IMR-90 (cell line): ENCODE measurements around the gene WBP2NL. TPM values are rescaled to one million over a fixed set of nuclear protein-coding genes. Genes with fewer than 3 reads are reported as not detected.

ENCODE experiments used
- ATAC-seq: fragments of 200-7000 bp; cut with Tn5 transposase; 2 replicates; pipeline ENCODE4 v1.9.1; 2020; ENCODE audit warnings: low read depth, mild to moderate bottlenecking, moderate library complexity
- BruUV-seq: library from RNA; stranded (reverse); fragments of 400-500 nt; replicated peaks from 2 replicates; lab custom pipeline; 2021; lab: Mats Ljungman, UMichigan
- CTCF ChIA-PET: fragments of 300-600 bp; formaldehyde crosslinking; extraction: SDS; loops from one replicate; lab custom pipeline; 2021; ENCODE audit warnings: antibody characterized with exemption; lab: Yijun Ruan, JAX
- POLR2A ChIA-PET: fragments of 300-600 bp; sonication (Branson Sonifier 250); formaldehyde crosslinking; loops from one replicate; lab custom pipeline; 2022; ENCODE audit warnings: antibody characterized with exemption; ENCODE audit not compliant: unreplicated experiment; lab: Charles Lee
- DNase-seq: peaks from one replicate; pipeline ENCODE4 v3.0.0; 2013
- H2AFZ ChIP-seq: replicated peaks from 2 replicates; pipeline ENCODE3; 2013; ENCODE audit warnings: low read length, mild to moderate bottlenecking; ENCODE audit not compliant: poor library complexity
- H2AK5ac ChIP-seq: 2 replicates; pipeline ENCODE4 v1.6.1; 2013; ENCODE audit warnings: low read depth, low read length, inconsistent platforms
- H2AK9ac ChIP-seq: replicated peaks from 2 replicates; pipeline ENCODE3; 2013; ENCODE audit warnings: mild to moderate bottlenecking, low read depth, low read length, moderate library complexity; ENCODE audit not compliant: poor library complexity
- H2BK120ac ChIP-seq: 2 replicates; pipeline ENCODE4 v1.6.1; 2013; ENCODE audit warnings: low read depth, low read length, inconsistent platforms
- H2BK15ac ChIP-seq: 3 replicates; pipeline ENCODE4 v1.6.1; 2013; ENCODE audit warnings: low read depth, low read length, inconsistent platforms
- H2BK20ac ChIP-seq: 2 replicates; pipeline ENCODE4 v1.6.1; 2013; ENCODE audit warnings: low read depth, mild to moderate bottlenecking, inconsistent platforms, low read length, moderate library complexity
- H2BK5ac ChIP-seq: 2 replicates; pipeline ENCODE4 v1.6.1; 2013; ENCODE audit warnings: mild to moderate bottlenecking, low read depth, low read length, inconsistent platforms; ENCODE audit not compliant: poor library complexity, severe bottlenecking
- H3K14ac ChIP-seq: replicated peaks from 2 replicates; pipeline ENCODE4 v1.6.1; 2013; ENCODE audit warnings: low read depth, low read length, inconsistent platforms
- H3K18ac ChIP-seq: 2 replicates; pipeline ENCODE4 v1.6.1; 2013; ENCODE audit warnings: low read depth, low read length, control low read depth
- H3K23ac ChIP-seq: 2 replicates; pipeline ENCODE4 v1.6.1; 2013; ENCODE audit warnings: low read depth, low read length, inconsistent platforms
- H3K27ac ChIP-seq: 2 replicates; pipeline ENCODE4 v1.5.1; 2013; ENCODE audit warnings: mild to moderate bottlenecking, control low read depth, low read length; ENCODE audit not compliant: insufficient read depth
- H3K27me3 ChIP-seq: 2 replicates; pipeline ENCODE4 v1.6.1; 2013; ENCODE audit warnings: low read length; ENCODE audit not compliant: control insufficient read depth, insufficient read depth
- H3K36me3 ChIP-seq: 2 replicates; pipeline ENCODE4 v1.6.1; 2013; ENCODE audit warnings: low read length, mixed read lengths; ENCODE audit not compliant: control insufficient read depth, insufficient read depth
- H3K4ac ChIP-seq: 2 replicates; pipeline ENCODE4 v1.6.1; 2013; ENCODE audit warnings: low read depth, low read length, inconsistent platforms
- H3K4me1 ChIP-seq: 2 replicates; pipeline ENCODE4 v1.6.1; 2013; ENCODE audit warnings: low read length, mixed read lengths; ENCODE audit not compliant: control insufficient read depth, insufficient read depth
- H3K4me2 ChIP-seq: 2 replicates; pipeline ENCODE4 v1.6.1; 2013; ENCODE audit warnings: low read depth, mild to moderate bottlenecking, control low read depth, low read length, moderate library complexity
- H3K4me3 ChIP-seq: 2 replicates; pipeline ENCODE4 v1.5.1; 2013; ENCODE audit warnings: low read depth, mild to moderate bottlenecking, control low read depth, low read length, moderate library complexity; ENCODE audit not compliant: insufficient read depth
- H3K56ac ChIP-seq: 2 replicates; pipeline ENCODE4 v1.6.1; 2013; ENCODE audit warnings: low read length, inconsistent platforms; ENCODE audit not compliant: insufficient read depth; ENCODE audit errors: extremely low read depth
- H3K79me1 ChIP-seq, 2 experiments: 2 replicates each; pipeline ENCODE4 v1.6.1; 2013; ENCODE audit warnings: low read length in 2 of 2, inconsistent platforms in 1 of 2, low read depth in 1 of 2
- H3K9ac ChIP-seq: 2 replicates; pipeline ENCODE4 v1.6.1; 2013; ENCODE audit warnings: low read depth, low read length, control low read depth
- H3K9me1 ChIP-seq: 2 replicates; pipeline ENCODE4 v1.6.1; 2013; ENCODE audit warnings: low read length, inconsistent platforms; ENCODE audit not compliant: insufficient read depth
- H3K9me3 ChIP-seq: 2 replicates; pipeline ENCODE4 v1.6.1; 2013; ENCODE audit warnings: low read length; ENCODE audit not compliant: control insufficient read depth, insufficient read depth
- H4K20me1 ChIP-seq: 2 replicates; pipeline ENCODE4 v1.6.1; 2013; ENCODE audit warnings: low read length, inconsistent platforms; ENCODE audit not compliant: insufficient read depth
- H4K5ac ChIP-seq: 2 replicates; pipeline ENCODE4 v1.6.1; 2013; ENCODE audit warnings: mild to moderate bottlenecking, low read depth, low read length, control low read depth
- H4K8ac ChIP-seq, 2 experiments: 2 replicates each; pipeline ENCODE4 v1.6.1; 2013; ENCODE audit warnings: low read depth in 2 of 2, low read length in 2 of 2, control low read depth in 1 of 2, inconsistent platforms in 1 of 2
- H4K91ac ChIP-seq: 2 replicates; pipeline ENCODE4 v1.6.1; 2013; ENCODE audit warnings: low read depth, low read length, inconsistent platforms; ENCODE audit not compliant: insufficient read depth
- BHLHE40 ChIP-seq: fragments of 150-350 bp; IDR thresholded peaks from 2 replicates; pipeline ENCODE4 v1.6.1; 2016; ENCODE audit warnings: mild to moderate bottlenecking, low read depth, low read length
- CEBPB ChIP-seq: IDR thresholded peaks from 2 replicates; pipeline ENCODE4 v1.6.1; 2012; ENCODE audit warnings: low read depth, low read length, improper control_type of control experiment
- CHD1 ChIP-seq: IDR thresholded peaks from 2 replicates; pipeline ENCODE4 v1.6.1; 2012; ENCODE audit warnings: low read depth, low read length, improper control_type of control experiment
- FOS ChIP-seq: fragments of 150-350 bp; IDR thresholded peaks from 2 replicates; pipeline ENCODE4 v1.6.1; 2016; ENCODE audit warnings: low read depth, low read length
- MAFK ChIP-seq: IDR thresholded peaks from 2 replicates; pipeline ENCODE4 v1.6.1; 2012; ENCODE audit warnings: low read depth, low read length, improper control_type of control experiment
- MAZ ChIP-seq: IDR thresholded peaks from 2 replicates; pipeline ENCODE4 v1.6.1; 2012; ENCODE audit warnings: low read depth, mild to moderate bottlenecking, low read length, improper control_type of control experiment, moderate library complexity, borderline replicate concordance
- MXI1 ChIP-seq: IDR thresholded peaks from 2 replicates; pipeline ENCODE4 v1.6.1; 2012; ENCODE audit warnings: low read depth, mild to moderate bottlenecking, low read length, moderate library complexity, borderline replicate concordance
- NFE2L2 ChIP-seq: fragments of 150-350 bp; IDR thresholded peaks from 2 replicates; pipeline ENCODE4 v1.6.1; 2016; ENCODE audit warnings: low read depth, mild to moderate bottlenecking, low read length
- POLR2A ChIP-seq: IDR thresholded peaks from 2 replicates; pipeline ENCODE4 v1.6.1; 2012; ENCODE audit warnings: mild to moderate bottlenecking, low read depth, low read length
- RAD21 ChIP-seq: IDR thresholded peaks from 2 replicates; pipeline ENCODE4 v1.6.1; 2012; ENCODE audit warnings: low read length, improper control_type of control experiment
- RCOR1 ChIP-seq: IDR thresholded peaks from 2 replicates; pipeline ENCODE4 v1.6.1; 2012; ENCODE audit warnings: mild to moderate bottlenecking, low read length, improper control_type of control experiment; ENCODE audit not compliant: insufficient replicate concordance
- RFX5 ChIP-seq: IDR thresholded peaks from 2 replicates; pipeline ENCODE4 v1.8.0; 2012; ENCODE audit warnings: low read depth, mild to moderate bottlenecking, low read length, moderate library complexity
- SMC3 ChIP-seq: fragments of 150-350 bp; IDR thresholded peaks from 2 replicates; pipeline ENCODE4 v1.6.1; 2016; ENCODE audit warnings: low read depth, mild to moderate bottlenecking, antibody characterized with exemption, low read length, moderate library complexity
- WGBS, 2 experiments: methylation state at CpG; one replicate each; pipeline versions ENCODE4 v1.1.5 to v1.1.7; 2013; ENCODE audit warnings: missing lambda C conversion rate in 2 of 2; ENCODE audit not compliant: insufficient read length in 1 of 2; ENCODE audit errors: extremely low coverage in 2 of 2; 5-methylcytosine and 5-hydroxymethylcytosine counted together
- dilution Hi-C: fragments of 300-500 bp; cut with HindIII; formaldehyde crosslinking; loops from one replicate; pipeline ENCODE4 v1.14.3; 2018; ENCODE audit warnings: low sequenced_read_pairs; ENCODE audit not compliant: unreplicated experiment
- in situ Hi-C: fragments of 300-500 bp; cut with MboI; formaldehyde crosslinking; loops from 3 replicates; pipeline ENCODE4 v1.14.3; 2019; ENCODE audit warnings: low sequenced_read_pairs, inconsistent platforms, mixed read lengths
- intact Hi-C: fragments of 100-400 bp; cut with micrococcal nuclease; formaldehyde crosslinking; loops from 2 replicates; pipeline ENCODE4 v1.10.0; 2022
- polyA plus RNA-seq, 3 experiments: library from polyadenylated mRNA; depleted of rRNA; stranded (reverse); fragments of >200 nt; gene quantifications; 2 replicates each; pipeline ENCODE4 v1.2.3, GENCODE V29; 2012; ENCODE audit warnings: low replicate concordance in 1 of 3
- total RNA-seq: library from RNA; depleted of rRNA; stranded (reverse); fragments of >200 nt; gene quantifications from 2 replicates; pipeline ENCODE4 v1.2.3, GENCODE V29; 2012
- TF ChIP-seq, protein P1 (sequence below): fragments of 150-350 bp; IDR thresholded peaks from 2 replicates; pipeline ENCODE4 v1.6.1; 2017; ENCODE audit warnings: mild to moderate bottlenecking, antibody characterized with exemption, low read length, low read depth
- TF ChIP-seq, protein P2 (sequence below): fragments of 150-350 bp; IDR thresholded peaks from 2 replicates; pipeline ENCODE4 v1.6.1; 2016; ENCODE audit warnings: low read depth, mild to moderate bottlenecking, low read length, moderate library complexity, borderline replicate concordance
- TF ChIP-seq, protein P3 (sequence below): conservative IDR thresholded peaks from 2 replicates; pipeline ENCODE4 v1.5.1; 2012; ENCODE audit warnings: mild to moderate bottlenecking, low read depth, low read length, improper control_type of control experiment

The WBP2NL gene
- total and polyA plus RNA-seq, 2 of the 4 experiments (the other 2 are of a cell fraction) = not detected

DNA sequence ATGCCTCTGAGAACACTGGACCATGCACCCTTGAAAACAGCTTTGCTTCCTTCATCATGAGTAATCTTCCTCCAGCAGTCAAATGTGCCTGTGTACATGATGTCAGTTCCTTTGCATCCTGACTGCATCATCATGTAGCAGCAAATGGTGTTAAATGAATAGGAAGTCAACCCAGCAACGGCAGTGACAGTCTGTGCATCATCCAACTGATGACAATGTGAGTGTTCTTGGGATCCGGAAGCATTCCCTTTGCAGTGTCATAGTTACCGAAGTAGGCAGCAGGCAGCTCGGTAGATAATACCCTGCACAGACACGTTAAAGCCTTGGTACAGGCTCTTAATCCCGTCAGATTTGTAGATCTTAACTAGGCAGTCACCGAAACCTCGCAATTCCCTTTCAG, 2.5 kb downstream of the WBP2NL start:
- H3K56ac ChIP-seq = no peak overlapping the region
- 67% methylated on average over 4 of the region's 8 CpGs; no CpG with 5 or more reads in 1 of the 2 experiments for WGBS, 2 experiments
- H4K8ac ChIP-seq = no peak overlapping the region
- in situ Hi-C loops = no loop called here
- no peaks in the 10 kb centered on the region; the same call in 1 of the 2 replicates for H3K9me1 ChIP-seq
- TF ChIP-seq BHLHE40 = no peak
- TF ChIP-seq, protein P1, sequence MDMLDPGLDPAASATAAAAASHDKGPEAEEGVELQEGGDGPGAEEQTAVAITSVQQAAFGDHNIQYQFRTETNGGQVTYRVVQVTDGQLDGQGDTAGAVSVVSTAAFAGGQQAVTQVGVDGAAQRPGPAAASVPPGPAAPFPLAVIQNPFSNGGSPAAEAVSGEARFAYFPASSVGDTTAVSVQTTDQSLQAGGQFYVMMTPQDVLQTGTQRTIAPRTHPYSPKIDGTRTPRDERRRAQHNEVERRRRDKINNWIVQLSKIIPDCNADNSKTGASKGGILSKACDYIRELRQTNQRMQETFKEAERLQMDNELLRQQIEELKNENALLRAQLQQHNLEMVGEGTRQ = no peak
- TF ChIP-seq POLR2A = no peak
- TF ChIP-seq CEBPB = no peak
- no peak for TF ChIP-seq MAFK
- TF ChIP-seq CHD1 = no peak
- TF ChIP-seq MXI1 = no peak
- TF ChIP-seq NFE2L2 = no peak
- no peak for TF ChIP-seq MAZ
- no peak for TF ChIP-seq RCOR1
- TF ChIP-seq RAD21 = no peak
- TF ChIP-seq, protein P2, sequence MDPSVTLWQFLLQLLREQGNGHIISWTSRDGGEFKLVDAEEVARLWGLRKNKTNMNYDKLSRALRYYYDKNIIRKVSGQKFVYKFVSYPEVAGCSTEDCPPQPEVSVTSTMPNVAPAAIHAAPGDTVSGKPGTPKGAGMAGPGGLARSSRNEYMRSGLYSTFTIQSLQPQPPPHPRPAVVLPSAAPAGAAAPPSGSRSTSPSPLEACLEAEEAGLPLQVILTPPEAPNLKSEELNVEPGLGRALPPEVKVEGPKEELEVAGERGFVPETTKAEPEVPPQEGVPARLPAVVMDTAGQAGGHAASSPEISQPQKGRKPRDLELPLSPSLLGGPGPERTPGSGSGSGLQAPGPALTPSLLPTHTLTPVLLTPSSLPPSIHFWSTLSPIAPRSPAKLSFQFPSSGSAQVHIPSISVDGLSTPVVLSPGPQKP = no peak
- TF ChIP-seq, protein P3, sequence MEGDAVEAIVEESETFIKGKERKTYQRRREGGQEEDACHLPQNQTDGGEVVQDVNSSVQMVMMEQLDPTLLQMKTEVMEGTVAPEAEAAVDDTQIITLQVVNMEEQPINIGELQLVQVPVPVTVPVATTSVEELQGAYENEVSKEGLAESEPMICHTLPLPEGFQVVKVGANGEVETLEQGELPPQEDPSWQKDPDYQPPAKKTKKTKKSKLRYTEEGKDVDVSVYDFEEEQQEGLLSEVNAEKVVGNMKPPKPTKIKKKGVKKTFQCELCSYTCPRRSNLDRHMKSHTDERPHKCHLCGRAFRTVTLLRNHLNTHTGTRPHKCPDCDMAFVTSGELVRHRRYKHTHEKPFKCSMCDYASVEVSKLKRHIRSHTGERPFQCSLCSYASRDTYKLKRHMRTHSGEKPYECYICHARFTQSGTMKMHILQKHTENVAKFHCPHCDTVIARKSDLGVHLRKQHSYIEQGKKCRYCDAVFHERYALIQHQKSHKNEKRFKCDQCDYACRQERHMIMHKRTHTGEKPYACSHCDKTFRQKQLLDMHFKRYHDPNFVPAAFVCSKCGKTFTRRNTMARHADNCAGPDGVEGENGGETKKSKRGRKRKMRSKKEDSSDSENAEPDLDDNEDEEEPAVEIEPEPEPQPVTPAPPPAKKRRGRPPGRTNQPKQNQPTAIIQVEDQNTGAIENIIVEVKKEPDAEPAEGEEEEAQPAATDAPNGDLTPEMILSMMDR = no peak
- TF ChIP-seq SMC3 = no peak
- TF ChIP-seq FOS = no peak
- no peak for TF ChIP-seq RFX5
- no peaks in the 10 kb centered on the region; the same call in 1 of the 2 replicates for H3K9me3 ChIP-seq
- ChIA-PET POLR2A (no interaction called here), CTCF (no interaction called here)
- H3K4me1 ChIP-seq = no peaks in the 10 kb centered on the region
- no peak overlapping the region for H3K4ac ChIP-seq
- H2AK5ac ChIP-seq = no peak overlapping the region
- no peak overlapping the region for H3K23ac ChIP-seq
- no peak overlapping the region for H3K9ac ChIP-seq
- H3K36me3 ChIP-seq = no peaks in the 10 kb centered on the region
- no peak overlapping the region for H3K14ac ChIP-seq
- H3K18ac ChIP-seq = no peak overlapping the region
- no peak overlapping the region for H3K4me2 ChIP-seq
- H2BK120ac ChIP-seq = no peak overlapping the region
- no peak overlapping the region for H2AFZ ChIP-seq
- no peaks in the 10 kb centered on the region for H4K20me1 ChIP-seq
- peaks cover 11% of the 10 kb centered on the region for H3K27me3 ChIP-seq
- intact Hi-C loops = no loop called here
- dilution Hi-C loops = no loop called here
- no peak overlapping the region for H2AK9ac ChIP-seq
- ATAC-seq (no peak), DNase-seq (peak; percentile 56)
- BruUV-seq = no TSS peak
- no peak overlapping the region for H3K27ac ChIP-seq
- H2BK20ac ChIP-seq = no peak overlapping the region
- H4K91ac ChIP-seq = no peak overlapping the region
- no peak overlapping the region for H2BK15ac ChIP-seq
- no peak overlapping the region for H2BK5ac ChIP-seq
- H4K5ac ChIP-seq = no peak overlapping the region
- H3K4me3 ChIP-seq = no peak overlapping the region
- no peaks in the 10 kb centered on the region for H3K79me1 ChIP-seq
